Measurements from ENCODE around the gene GABBR2.

Gene GABBR2

DNA sequence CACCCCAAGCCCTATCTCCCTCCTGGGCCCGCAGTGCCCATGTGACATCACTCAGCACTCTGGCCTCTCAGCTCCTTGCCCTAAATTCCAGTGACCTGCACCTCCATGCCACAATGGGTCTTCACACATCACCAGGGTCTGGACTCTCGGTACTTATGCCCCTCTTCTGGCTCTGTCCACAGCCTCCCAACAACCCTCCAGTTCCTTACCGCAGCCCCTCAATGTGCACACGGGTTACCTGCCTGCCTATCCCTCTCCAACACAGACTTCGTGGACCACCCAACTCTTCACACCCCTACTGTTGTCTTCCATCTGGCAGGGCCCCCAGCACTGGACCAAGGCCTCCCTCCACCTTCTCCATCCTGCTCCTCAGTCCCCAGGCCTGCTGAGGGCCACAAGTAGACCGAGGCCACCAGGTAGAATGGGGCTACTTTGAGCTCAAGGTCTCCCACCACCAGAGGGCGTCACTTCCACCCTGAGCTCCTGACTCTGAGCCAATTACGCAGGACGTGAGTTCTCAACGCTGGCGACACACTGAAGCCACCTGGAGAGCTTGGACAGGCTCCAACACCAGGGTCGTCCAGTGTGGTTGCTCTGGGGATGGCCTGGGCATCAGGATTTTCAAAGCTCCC, 172.1 kb downstream of the GABBR2 start:
- Histone ChIP-seq H3F3A (ENCODE audit: control insufficient read depth, insufficient read depth) (no peaks in the 10 kb centered on the region), H3K4me3 (ENCODE audit: low read length) (no peak overlapping the region), H3K36me3 (ENCODE audit: control insufficient read depth, low read length) (no peaks in the 10 kb centered on the region), H4K20me1 (ENCODE audit: control insufficient read depth, insufficient read depth, low read depth, low read length) (no peaks in the 10 kb centered on the region), H3K4me2 (ENCODE audit: low read length) (no peak overlapping the region), H3K9me3 (ENCODE audit: control insufficient read depth, insufficient read depth, low read length) (no peaks in the 10 kb centered on the region), H3K27me3 (ENCODE audit: control insufficient read depth, low read length) (no peaks in the 10 kb centered on the region), H3K27ac (ENCODE audit: low read depth, low read length) (no peak overlapping the region), H3K79me2 (ENCODE audit: control insufficient read depth, low read length) (no peaks in the 10 kb centered on the region), H3K4me1 (ENCODE audit: control insufficient read depth, low read length) (no peaks in the 10 kb centered on the region), H3K9me2 (replicated peaks; ENCODE audit: control insufficient read depth, low read length) (no peaks in the 10 kb centered on the region)
- TF ChIP-seq CTCF (IDR thresholded peaks at IDR 0.05; ENCODE audit: low read depth, low read length, poor library complexity, severe bottlenecking) (peak; percentile 82), EZH2phosphoT487 (IDR thresholded peaks at IDR 0.05; ENCODE audit: borderline replicate concordance, low read length) (no peak)

- no peaks in the 10 kb centered on the region; the same call in 1 of the 2 replicates for H3K27me3 ChIP-seq (ENCODE audit: control insufficient read depth, low read length)
- H3K4me3 ChIP-seq (ENCODE audit: low read length) = no peak overlapping the region
- no peaks in the 10 kb centered on the region for H3F3A ChIP-seq (ENCODE audit: control insufficient read depth, insufficient read depth)
- no peak overlapping the region for H3K4me2 ChIP-seq (ENCODE audit: low read length)
- H3K4me1 ChIP-seq (ENCODE audit: control insufficient read depth, low read length) = no peaks in the 10 kb centered on the region
- no peaks in the 10 kb centered on the region for H3K79me2 ChIP-seq (ENCODE audit: control insufficient read depth, low read length)
- H4K20me1 ChIP-seq (ENCODE audit: control insufficient read depth, insufficient read depth, low read depth, low read length) = no peaks in the 10 kb centered on the region
- no peak for TF ChIP-seq CTCF (IDR thresholded peaks at IDR 0.05; ENCODE audit: low read depth, low read length, poor library complexity, severe bottlenecking)
- no peaks in the 10 kb centered on the region for H3K36me3 ChIP-seq (ENCODE audit: control insufficient read depth, low read length)
- H3K27ac ChIP-seq (ENCODE audit: low read depth, low read length) = no peak overlapping the region
- no peaks in the 10 kb centered on the region for H3K9me2 ChIP-seq (replicated peaks; ENCODE audit: control insufficient read depth, low read length)
- no peaks in the 10 kb centered on the region for H3K9me3 ChIP-seq (ENCODE audit: control insufficient read depth, insufficient read depth, low read length)
Observed at GRCh38 chr9:98533866-98534265, 174.9 kb downstream of the GABBR2 start.

GRCh38 chr9:98533132-98533531, 175.6 kb downstream of the GABBR2 start:
- Histone ChIP-seq H3K9me2 (replicated peaks; ENCODE audit: control insufficient read depth, low read length) (no peaks in the 10 kb centered on the region), H3K4me2 (ENCODE audit: low read length) (no peak overlapping the region), H4K20me1 (ENCODE audit: control insufficient read depth, insufficient read depth, low read depth, low read length) (no peaks in the 10 kb centered on the region), H3K79me2 (ENCODE audit: control insufficient read depth, low read length) (no peaks in the 10 kb centered on the region), H3K27me3 (ENCODE audit: control insufficient read depth, low read length) (no peaks in the 10 kb centered on the region; the same call in 1 of the 2 replicates), H3K4me1 (ENCODE audit: control insufficient read depth, low read length) (no peaks in the 10 kb centered on the region), H3K4me3 (ENCODE audit: low read length) (no peak overlapping the region), H3K9me3 (ENCODE audit: control insufficient read depth, insufficient read depth, low read length) (no peaks in the 10 kb centered on the region), H3K27ac (ENCODE audit: low read depth, low read length) (no peak overlapping the region), H3K36me3 (ENCODE audit: control insufficient read depth, low read length) (no peaks in the 10 kb centered on the region), H3F3A (ENCODE audit: control insufficient read depth, insufficient read depth) (no peaks in the 10 kb centered on the region)
- TF ChIP-seq EZH2phosphoT487 (IDR thresholded peaks at IDR 0.05; ENCODE audit: borderline replicate concordance, low read length) = no peak

DNA sequence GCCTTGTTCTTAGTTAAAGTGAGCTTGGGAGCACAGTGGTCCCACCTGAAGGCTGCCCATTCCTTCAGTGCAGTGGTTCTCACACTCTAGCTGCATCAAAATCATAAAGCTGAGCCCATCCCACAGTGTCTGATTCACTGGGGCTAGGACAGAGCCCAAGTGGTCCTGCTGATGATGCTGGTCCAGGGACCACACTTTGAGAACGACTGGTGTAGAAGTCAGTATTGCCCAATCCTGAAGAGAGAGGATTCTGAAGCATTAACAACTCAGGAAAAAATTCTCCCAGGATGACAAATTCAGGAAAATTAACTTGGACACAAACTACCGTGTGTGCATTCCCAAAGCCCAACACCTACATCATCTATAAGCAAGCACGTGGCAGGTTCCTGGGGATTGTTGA, 176.2 kb downstream of the GABBR2 start:
- Histone ChIP-seq H3F3A (ENCODE audit: control insufficient read depth, insufficient read depth) (no peaks in the 10 kb centered on the region), H3K27me3 (ENCODE audit: control insufficient read depth, low read length) (no peaks in the 10 kb centered on the region; the same call in 1 of the 2 replicates), H3K9me3 (ENCODE audit: control insufficient read depth, insufficient read depth, low read length) (no peaks in the 10 kb centered on the region), H3K27ac (ENCODE audit: low read depth, low read length) (no peak overlapping the region), H3K4me1 (ENCODE audit: control insufficient read depth, low read length) (no peaks in the 10 kb centered on the region), H3K4me2 (ENCODE audit: low read length) (no peak overlapping the region), H3K4me3 (ENCODE audit: low read length) (no peak overlapping the region), H3K36me3 (ENCODE audit: control insufficient read depth, low read length) (no peaks in the 10 kb centered on the region), H4K20me1 (ENCODE audit: control insufficient read depth, insufficient read depth, low read depth, low read length) (no peaks in the 10 kb centered on the region), H3K9me2 (replicated peaks; ENCODE audit: control insufficient read depth, low read length) (no peaks in the 10 kb centered on the region), H3K79me2 (ENCODE audit: control insufficient read depth, low read length) (no peaks in the 10 kb centered on the region)
- TF ChIP-seq EZH2phosphoT487 (IDR thresholded peaks at IDR 0.05; ENCODE audit: borderline replicate concordance, low read length) = no peak
- TF ChIP-seq CTCF (IDR thresholded peaks at IDR 0.05; ENCODE audit: low read depth, low read length, poor library complexity, severe bottlenecking) = no peak
